Activated effector memory CD4-positive, alpha-beta T cell treated with Interleukin-2 at 50 U/mL for 16 hours (primary cell): ENCODE results near the gene ME1.

ENCODE experiments used
- DNase-seq: peaks from one replicate; pipeline ENCODE4 v3.0.0-alpha.2; 2020

Gene ME1

DNA sequence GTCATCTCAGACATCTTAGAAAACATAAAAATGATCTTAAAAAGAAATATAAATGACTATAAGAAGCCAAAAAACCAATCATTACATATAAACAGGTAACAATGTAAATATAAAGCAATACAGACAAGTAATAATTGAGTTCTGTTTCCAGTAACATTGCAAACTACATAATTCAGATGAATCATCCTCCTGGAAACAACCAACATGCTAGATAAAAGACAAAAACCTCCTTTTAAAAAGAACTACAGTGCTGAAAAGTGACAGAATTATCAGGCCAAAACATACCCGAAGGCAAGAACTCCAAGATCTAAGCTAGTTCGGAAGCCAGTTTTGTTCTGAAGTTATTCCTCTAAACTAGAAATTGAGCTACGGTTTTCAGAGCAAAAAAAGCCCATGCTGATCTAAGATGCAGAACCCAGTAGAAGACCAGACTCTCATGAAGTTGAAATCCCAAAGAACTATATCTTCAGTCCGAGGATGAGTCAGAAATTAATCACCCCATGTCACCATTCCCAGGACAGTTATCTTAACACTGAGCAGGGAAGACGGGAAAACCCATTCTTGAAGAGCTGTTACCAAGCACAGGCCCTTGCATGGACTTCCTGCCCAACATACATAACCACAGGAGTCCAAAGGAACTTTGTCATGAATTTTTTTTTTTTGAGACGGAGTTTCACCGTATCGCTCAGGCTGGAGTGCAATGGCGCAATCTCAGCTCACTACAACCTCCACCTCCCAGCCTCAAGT is 247.6 kb downstream of the ME1 start:
- no peak for DNase-seq

GRCh38 chr6:83182114-83182513 is 248.7 kb downstream of the ME1 start:
- no peak for DNase-seq

- no peak for DNase-seq
These were observed 250.4 kb downstream of the ME1 start for GRCh38 chr6:83180426-83180950.

GRCh38 chr6:83176246-83176645 is 254.6 kb downstream of the ME1 start:
- no peak for DNase-seq

DNA sequence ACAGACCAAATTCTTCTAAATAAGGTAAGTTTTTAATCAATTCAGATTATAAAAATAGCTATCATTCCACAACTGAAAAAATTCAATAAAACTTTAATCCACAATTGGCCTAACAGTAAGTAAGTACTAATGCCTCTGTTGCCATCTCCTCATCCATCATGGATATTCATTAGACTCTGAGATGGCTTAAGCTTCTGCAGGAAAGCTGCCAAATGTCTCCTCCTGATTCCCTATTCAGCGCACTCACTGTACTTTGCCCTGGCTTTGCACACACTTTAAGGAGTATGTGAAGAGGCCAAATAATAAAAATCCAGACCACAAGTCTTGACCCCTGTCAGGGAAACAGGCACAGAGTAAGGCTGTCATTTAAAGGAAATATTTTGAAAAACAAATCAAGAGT is 261.3 kb downstream of the ME1 start:
- DNase-seq: no peak

DNA sequence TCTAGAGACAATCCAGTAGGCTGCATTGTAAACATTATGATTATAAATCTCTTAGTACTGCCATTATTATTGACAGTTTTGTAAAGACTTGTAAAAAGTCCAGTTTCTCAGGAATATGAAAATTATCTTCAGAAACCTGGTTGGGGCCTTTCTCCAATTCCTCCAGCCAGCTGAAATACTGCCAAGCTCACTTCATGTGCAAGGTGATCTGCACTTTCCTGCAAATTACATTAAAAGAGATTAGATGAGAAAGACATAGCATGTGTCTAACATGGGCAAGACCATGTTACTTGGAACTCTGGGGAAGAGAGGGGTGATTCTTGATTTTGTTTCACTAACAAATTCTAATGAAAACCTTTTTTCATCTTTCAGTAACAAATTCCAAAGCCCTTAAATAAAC is 261.7 kb downstream of the ME1 start:
- DNase-seq: no peak

DNA sequence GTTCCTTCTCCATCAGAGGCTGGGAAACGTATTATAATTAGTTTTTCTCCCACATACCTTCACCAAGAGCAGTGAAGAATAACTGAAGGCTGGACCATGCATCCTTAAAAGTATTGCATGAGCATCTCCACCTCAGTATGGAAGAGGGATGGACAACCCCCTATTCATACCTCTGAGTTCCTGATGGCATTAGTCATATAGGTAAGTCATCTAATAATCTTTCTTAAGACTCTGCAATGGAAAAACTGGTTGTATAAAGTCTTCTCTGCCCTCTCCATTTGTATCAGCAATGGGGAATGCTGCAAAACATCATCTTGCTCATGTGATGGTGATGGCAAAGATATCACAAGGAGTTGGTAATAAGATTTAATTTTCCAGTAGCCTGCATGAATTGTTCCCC is 262.3 kb downstream of the ME1 start:
- no peak for DNase-seq

GRCh38 chr6:83167726-83168278 is 263.0 kb downstream of the ME1 start:
- DNase-seq: no peak
